ENCODE data around the gene KDM4B.
A peak's percentile ranks its signal among the peaks of the same experiment; 100 is the strongest.

Gene KDM4B

GRCh38 chr19:4955274-4955673 lies 13.6 kb upstream of the KDM4B start:
- no peak overlapping the region for H3K4me3 ChIP-seq (replicated peaks; ENCODE audit: low read depth, low read length)
- DNase-seq (ENCODE audit: low read depth): no peak
- no peak for TF ChIP-seq CTCF (IDR thresholded peaks at IDR 0.05; ENCODE audit: low read length, missing control alignments)

DNA sequence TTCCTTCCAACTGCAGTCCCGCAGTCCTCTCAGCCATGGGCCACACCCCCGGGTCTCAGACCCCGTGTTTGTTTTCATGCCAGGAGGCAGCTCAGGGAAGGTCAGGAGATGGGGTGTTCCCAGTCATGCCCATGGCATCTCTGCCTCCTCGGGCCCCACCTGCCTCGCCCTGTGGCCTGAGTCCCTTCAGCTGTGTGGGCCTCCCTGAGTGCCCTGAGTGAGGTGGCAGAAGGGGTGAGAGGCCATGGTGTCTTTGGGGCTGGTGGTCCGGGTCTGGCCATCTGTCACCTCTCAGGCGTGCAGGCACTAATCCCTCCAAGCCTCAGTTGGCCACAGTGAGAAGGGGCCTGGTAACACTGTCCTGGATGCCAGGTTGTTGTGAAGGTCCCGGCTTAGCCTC lies 10.9 kb upstream of the KDM4B start:
- TF ChIP-seq CTCF (IDR thresholded peaks at IDR 0.05; ENCODE audit: low read length, missing control alignments): no peak

DNA sequence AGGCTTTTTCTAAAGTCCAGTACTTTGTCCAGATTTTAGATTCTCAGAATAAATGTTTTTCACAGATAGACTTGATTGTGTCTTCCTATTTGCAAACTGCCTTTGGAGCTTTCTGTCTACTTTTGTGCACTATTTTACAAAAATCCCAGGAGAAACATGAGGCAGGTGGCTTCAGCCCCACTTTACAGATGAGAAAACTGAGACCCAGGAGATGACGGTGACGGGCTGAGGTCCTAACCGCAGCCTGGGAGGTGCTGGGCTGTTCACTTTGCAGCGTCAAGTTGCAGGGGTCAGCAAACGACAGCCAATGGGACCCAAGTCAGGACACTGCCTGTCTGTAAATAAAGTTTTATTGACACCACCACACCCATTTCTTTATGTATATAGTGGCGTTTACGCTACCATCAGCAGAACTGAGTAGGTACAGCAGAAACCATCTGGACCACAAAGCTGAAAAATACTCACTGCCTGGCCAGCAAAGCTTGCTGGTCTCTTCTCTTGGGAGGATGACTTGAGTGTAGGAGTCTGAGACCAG lies 6.8 kb upstream of the KDM4B start:
- TF ChIP-seq CTCF (IDR thresholded peaks at IDR 0.05; ENCODE audit: low read length, missing control alignments): no peak
- no peak overlapping the region for H3K4me3 ChIP-seq (replicated peaks; ENCODE audit: low read depth, low read length)
- DNase-seq (ENCODE audit: low read depth): no peak

More for the DNA sequence above, 10.9 kb upstream of the KDM4B start:
- no peak for DNase-seq (ENCODE audit: low read depth)
- H3K4me3 ChIP-seq (replicated peaks; ENCODE audit: low read depth, low read length): no peak overlapping the region

DNA sequence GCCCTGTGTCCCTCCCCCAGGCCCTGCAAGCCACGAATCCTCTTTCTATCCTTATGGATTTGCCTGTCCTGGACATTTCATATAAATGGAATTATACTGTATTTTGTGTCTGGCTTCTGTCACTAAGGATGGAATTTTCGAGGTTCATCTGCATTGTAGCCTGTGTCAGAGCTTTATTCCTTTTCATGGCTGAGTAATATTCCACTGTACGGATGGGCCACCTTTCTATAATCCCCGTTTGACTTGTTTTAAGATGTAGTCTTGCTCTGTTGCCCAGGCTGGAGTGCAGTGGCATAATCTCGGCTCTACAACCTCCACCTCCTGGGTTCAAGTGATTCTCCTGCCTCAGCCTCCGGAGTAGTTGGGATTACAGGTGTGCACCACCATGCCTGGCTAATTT lies 3.9 kb upstream of the KDM4B start:
- no peak for TF ChIP-seq CTCF (IDR thresholded peaks at IDR 0.05; ENCODE audit: low read length, missing control alignments)
- no peak overlapping the region for H3K4me3 ChIP-seq (replicated peaks; ENCODE audit: low read depth, low read length)

GRCh38 chr19:4966591-4966990 lies 2.3 kb upstream of the KDM4B start:
- H3K4me3 ChIP-seq (replicated peaks; ENCODE audit: low read depth, low read length): no peak overlapping the region
- no peak for TF ChIP-seq CTCF (IDR thresholded peaks at IDR 0.05; ENCODE audit: low read length, missing control alignments)
- DNase-seq (ENCODE audit: low read depth): no peak

More for the DNA sequence above, 3.9 kb upstream of the KDM4B start:
- DNase-seq (ENCODE audit: low read depth): no peak

GRCh38 chr19:4967738-4968461 lies 1.0 kb upstream of the KDM4B start:
- DNase-seq (ENCODE audit: low read depth): no peak
- H3K4me3 ChIP-seq (replicated peaks; ENCODE audit: low read depth, low read length): peak overlapping the region; percentile 50
- no peak for TF ChIP-seq CTCF (IDR thresholded peaks at IDR 0.05; ENCODE audit: low read length, missing control alignments)

- no peak for DNase-seq (ENCODE audit: low read depth)
- no peak for TF ChIP-seq CTCF (IDR thresholded peaks at IDR 0.05; ENCODE audit: low read length, missing control alignments)
- H3K4me3 ChIP-seq (replicated peaks; ENCODE audit: low read depth, low read length): peak overlapping the region; percentile 78
Measured at GRCh38 chr19:4969292-4969771, 419 bp downstream of the KDM4B start.

All from fibroblast of pulmonary artery (primary cell).